GM12878 (cell line): ENCODE results near the gene ZNF407. TPM values are rescaled to one million over a fixed set of nuclear protein-coding genes. Genes with fewer than 3 reads are reported as not detected.

ENCODE experiments used
- ATAC-seq: fragments of 200-7000 bp; cut with Tn5 transposase; 3 replicates; pipeline ENCODE4 v1.9.1; 2020; ENCODE audit warnings: mild to moderate bottlenecking, moderate library complexity
- BruUV-seq: library from RNA; stranded (reverse); fragments of 400-500 nt; replicated peaks from 2 replicates; lab custom pipeline; 2021; lab: Mats Ljungman, UMichigan
- CTCF ChIA-PET: fragments of 300-600 bp; sonication (Branson Sonifier 250); formaldehyde crosslinking; extraction: SDS; loops from one replicate; lab custom pipeline; 2021; ENCODE audit warnings: inconsistent platforms; lab: Yijun Ruan, JAX
- POLR2A ChIA-PET: fragments of 350-600 bp; formaldehyde crosslinking; extraction: SDS; loops from one replicate; lab custom pipeline; 2021; ENCODE audit warnings: inconsistent platforms; lab: Charles Lee
- RAD21 ChIA-PET: fragments of 300-600 bp; sonication (Branson Sonifier 250); formaldehyde crosslinking; loops from one replicate; lab custom pipeline; 2023; ENCODE audit warnings: antibody characterized with exemption; ENCODE audit not compliant: unreplicated experiment; lab: Charles Lee
- SMC1A ChIA-PET: fragments of 300-600 bp; sonication (Branson Sonifier 250); formaldehyde crosslinking; loops from one replicate; lab custom pipeline; 2023; ENCODE audit not compliant: unreplicated experiment, uncharacterized antibody; lab: Charles Lee
- DNase-seq: peaks from one replicate; pipeline ENCODE4 v3.0.0-alpha.2; 2011; ENCODE audit warnings: low read depth, low spot score
- FAIRE-seq: peaks from 3 replicates; lab custom pipeline; 2011; peaks lifted over from hg19 to GRCh38; lab: Jason Lieb, UNC
- H2AFZ ChIP-seq: 2 replicates; pipeline ENCODE4 v1.6.0; 2011; ENCODE audit warnings: low read depth, low read length, control low read depth; ENCODE audit not compliant: control insufficient read depth
- H3K27ac ChIP-seq: 2 replicates; pipeline ENCODE4 v1.5.1; 2011; ENCODE audit warnings: control low read depth; ENCODE audit not compliant: control insufficient read depth, insufficient read depth
- H3K27me3 ChIP-seq, 2 experiments: replicated peaks in 1 of 2; 2 replicates each; pipeline versions ENCODE4 v1.6.0 to v1.6.1; 2011; ENCODE audit warnings: low read length in 1 of 2; ENCODE audit not compliant: control insufficient read depth in 2 of 2, insufficient read depth in 2 of 2
- H3K36me3 ChIP-seq, 2 experiments: 2 replicates each; pipeline ENCODE4 v1.5.1; 2011; ENCODE audit warnings: low read length in 1 of 2; ENCODE audit not compliant: control insufficient read depth in 2 of 2, insufficient read depth in 2 of 2
- H3K4me1 ChIP-seq: 2 replicates; pipeline ENCODE4 v1.6.1; 2011; ENCODE audit warnings: mild to moderate bottlenecking, low read length, moderate library complexity, mixed read lengths; ENCODE audit not compliant: control insufficient read depth, insufficient read depth
- H3K4me2 ChIP-seq: 2 replicates; pipeline ENCODE4 v1.6.0; 2011; ENCODE audit warnings: control low read depth; ENCODE audit not compliant: control insufficient read depth, insufficient read depth
- H3K4me3 ChIP-seq: fragments of 200-600 bp; sonication (generic); 2 replicates; pipeline ENCODE4 v1.5.1; 2016
- H3K79me2 ChIP-seq: 2 replicates; pipeline ENCODE4 v1.6.0; 2011; ENCODE audit warnings: low read length; ENCODE audit not compliant: control insufficient read depth, insufficient read depth
- H3K9ac ChIP-seq: 2 replicates; pipeline ENCODE4 v1.8.0; 2011; ENCODE audit warnings: low read length, control low read depth, mixed read lengths; ENCODE audit not compliant: control insufficient read depth, insufficient read depth
- H3K9me3 ChIP-seq: replicated peaks from 3 replicates; pipeline ENCODE4 v1.5.1; 2011; ENCODE audit warnings: mild to moderate bottlenecking, low read length; ENCODE audit not compliant: control insufficient read depth, insufficient read depth
- H4K20me1 ChIP-seq: 2 replicates; pipeline ENCODE4 v1.6.0; 2011; ENCODE audit not compliant: control insufficient read depth, insufficient read depth
- EZH2 ChIP-seq: IDR thresholded peaks from 2 replicates; pipeline ENCODE4 v1.6.1; 2012; ENCODE audit warnings: low read depth, mild to moderate bottlenecking, control low read depth, inconsistent platforms, low read length, borderline replicate concordance; ENCODE audit not compliant: control insufficient read depth
- FOXK2 ChIP-seq: fragments of 450-650 bp; IDR thresholded peaks from 2 replicates; pipeline ENCODE4 v1.6.1; 2017; ENCODE audit warnings: mild to moderate bottlenecking, moderate library complexity
- HDGF ChIP-seq: fragments of 450-650 bp; IDR thresholded peaks from 2 replicates; pipeline ENCODE4 v1.6.1; 2016; ENCODE audit warnings: antibody characterized with exemption
- IKZF2 ChIP-seq, 2 experiments: fragments of 450-650 bp; IDR thresholded peaks; 2 replicates each; pipeline ENCODE4 v1.6.1; 2017; ENCODE audit warnings: mild to moderate bottlenecking in 2 of 2, moderate library complexity in 2 of 2
- MTA2 ChIP-seq: fragments of 450-650 bp; IDR thresholded peaks from 2 replicates; pipeline ENCODE4 v1.6.1; 2016; ENCODE audit warnings: low read depth, mild to moderate bottlenecking, moderate library complexity
- RCOR1 ChIP-seq: conservative IDR thresholded peaks from 2 replicates; pipeline ENCODE4 v1.6.1; 2012; ENCODE audit warnings: low read depth, low read length, improper control_type of control experiment
- SIX5 ChIP-seq: IDR thresholded peaks from 2 replicates; pipeline ENCODE4 v1.6.1; 2011; ENCODE audit warnings: mild to moderate bottlenecking, low read depth, low read length, moderate library complexity; ENCODE audit not compliant: severe bottlenecking
- SREBF2 ChIP-seq: IDR thresholded peaks from 2 replicates; pipeline ENCODE4 v1.6.1; 2012; ENCODE audit warnings: mild to moderate bottlenecking, low read length
- ZBED1 ChIP-seq: IDR thresholded peaks from 2 replicates; pipeline ENCODE4 v1.6.1; 2016; ENCODE audit warnings: borderline replicate concordance
- ZNF207 ChIP-seq: fragments of 450-650 bp; IDR thresholded peaks from 2 replicates; pipeline ENCODE4 v1.6.1; 2014; ENCODE audit warnings: antibody characterized with exemption, mild to moderate bottlenecking, borderline replicate concordance
- ZNF622 ChIP-seq: fragments of 450-650 bp; IDR thresholded peaks from 2 replicates; pipeline ENCODE4 v1.6.1; 2017; ENCODE audit warnings: mild to moderate bottlenecking, inconsistent platforms
- WGBS: methylation state at CpG from one replicate; pipeline ENCODE4 v1.1.6; 2016; ENCODE audit warnings: low lambda C conversion rate; ENCODE audit not compliant: insufficient replicate concordance, insufficient coverage; ENCODE audit errors: missing lambda C conversion rate; 5-methylcytosine and 5-hydroxymethylcytosine counted together
- in situ Hi-C: fragments of 300-500 bp; cut with MboI; formaldehyde crosslinking; loops from 9 replicates; pipeline ENCODE4 v1.14.3; 2018; ENCODE audit warnings: mixed read lengths
- intact Hi-C: fragments of 100-400 bp; cut with micrococcal nuclease; formaldehyde crosslinking; loops from one replicate; pipeline ENCODE4 v1.14.2; 2022; ENCODE audit not compliant: unreplicated experiment
- polyA plus RNA-seq, 11 experiments: library from polyadenylated mRNA; depleted of rRNA in 4 of 11; unstranded in 6 of 11; stranded (reverse) in 5 of 11; fragments of >200 nt; fragmentation: Nextera tagmentation in 4 of 11; fragmentation: Illumina TruSeq in 1 of 11; extraction: Ambion mirVana in 4 of 11; extraction: Trizol in 1 of 11; gene quantifications; 1 replicate in 1 of 11; 2 replicates in 10 of 11; pipeline versions ENCODE4 v1.2.1 to v1.2.3, GENCODE V29; 2011 to 2016; ENCODE audit warnings: inconsistent platforms in 2 of 11, missing spikeins in 2 of 11, low read depth in 1 of 11
- total RNA-seq, 4 experiments: library from RNA; depleted of rRNA in 3 of 4; stranded (reverse); fragments of >200 nt in 3 of 4; fragmentation: Illumina TruSeq in 1 of 4; extraction: Trizol in 1 of 4; gene quantifications; 2 replicates each; pipeline versions ENCODE4 v1.2.1 to v1.2.3, GENCODE V29; 2013 to 2021
- TF ChIP-seq, protein P1 (sequence below): IDR thresholded peaks from 2 replicates; pipeline ENCODE4 v1.6.1; 2012; ENCODE audit warnings: low read depth, low read length, improper control_type of control experiment
- TF ChIP-seq, protein P2 (sequence below): IDR thresholded peaks from 2 replicates; pipeline ENCODE4 v1.6.1; 2011; ENCODE audit warnings: low read depth, low read length, improper control_type of control experiment, borderline replicate concordance
- TF ChIP-seq, protein P3 (sequence below): fragments of 150-350 bp; IDR thresholded peaks from 2 replicates; pipeline ENCODE4 v1.6.1; 2016; ENCODE audit warnings: low read depth, low read length

ZNF407 gene
- total and polyA plus RNA-seq, 10 of the 15 experiments (the other 5 are each of a cell fraction or from before 2014, with no cell fraction given) = 0.69 to 11.6 (median 5.3) TPM

- ChIA-PET CTCF (no interaction called here), POLR2A (no interaction called here), RAD21 (no interaction called here), SMC1A (no interaction called here)
- intact Hi-C loops = loop anchor here (5.0 kb wide), 1 partner anchor 64 kb away; no protein-coding TSS in a partner anchor
- no peak for DNase-seq
- Histone ChIP-seq H3K36me3 (no peaks in the 10 kb centered on the region), H3K4me3 (no peak overlapping the region), H3K27me3 (no peaks in the 10 kb centered on the region), H3K4me1 (no peaks in the 10 kb centered on the region), H2AFZ (no peak overlapping the region), H4K20me1 (no peaks in the 10 kb centered on the region), H3K9me3 (no peaks in the 10 kb centered on the region), H3K79me2 (no peaks in the 10 kb centered on the region), H3K27ac (no peak overlapping the region), H3K9ac (no peak overlapping the region), H3K4me2 (no peak overlapping the region)
- 92% methylated on average over 6 of the region's 6 CpGs for WGBS
- ATAC-seq = no peak
- FAIRE-seq = no peak
- TF ChIP-seq ZNF622 = no peak
- TF ChIP-seq HDGF = no peak
- TF ChIP-seq, protein P1, sequence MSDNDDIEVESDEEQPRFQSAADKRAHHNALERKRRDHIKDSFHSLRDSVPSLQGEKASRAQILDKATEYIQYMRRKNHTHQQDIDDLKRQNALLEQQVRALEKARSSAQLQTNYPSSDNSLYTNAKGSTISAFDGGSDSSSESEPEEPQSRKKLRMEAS = no peak
- TF ChIP-seq, protein P2, sequence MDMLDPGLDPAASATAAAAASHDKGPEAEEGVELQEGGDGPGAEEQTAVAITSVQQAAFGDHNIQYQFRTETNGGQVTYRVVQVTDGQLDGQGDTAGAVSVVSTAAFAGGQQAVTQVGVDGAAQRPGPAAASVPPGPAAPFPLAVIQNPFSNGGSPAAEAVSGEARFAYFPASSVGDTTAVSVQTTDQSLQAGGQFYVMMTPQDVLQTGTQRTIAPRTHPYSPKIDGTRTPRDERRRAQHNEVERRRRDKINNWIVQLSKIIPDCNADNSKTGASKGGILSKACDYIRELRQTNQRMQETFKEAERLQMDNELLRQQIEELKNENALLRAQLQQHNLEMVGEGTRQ = no peak
- no peak for TF ChIP-seq SIX5
- no peak for TF ChIP-seq MTA2
- TF ChIP-seq ZNF207 = no peak
- TF ChIP-seq, protein P3, sequence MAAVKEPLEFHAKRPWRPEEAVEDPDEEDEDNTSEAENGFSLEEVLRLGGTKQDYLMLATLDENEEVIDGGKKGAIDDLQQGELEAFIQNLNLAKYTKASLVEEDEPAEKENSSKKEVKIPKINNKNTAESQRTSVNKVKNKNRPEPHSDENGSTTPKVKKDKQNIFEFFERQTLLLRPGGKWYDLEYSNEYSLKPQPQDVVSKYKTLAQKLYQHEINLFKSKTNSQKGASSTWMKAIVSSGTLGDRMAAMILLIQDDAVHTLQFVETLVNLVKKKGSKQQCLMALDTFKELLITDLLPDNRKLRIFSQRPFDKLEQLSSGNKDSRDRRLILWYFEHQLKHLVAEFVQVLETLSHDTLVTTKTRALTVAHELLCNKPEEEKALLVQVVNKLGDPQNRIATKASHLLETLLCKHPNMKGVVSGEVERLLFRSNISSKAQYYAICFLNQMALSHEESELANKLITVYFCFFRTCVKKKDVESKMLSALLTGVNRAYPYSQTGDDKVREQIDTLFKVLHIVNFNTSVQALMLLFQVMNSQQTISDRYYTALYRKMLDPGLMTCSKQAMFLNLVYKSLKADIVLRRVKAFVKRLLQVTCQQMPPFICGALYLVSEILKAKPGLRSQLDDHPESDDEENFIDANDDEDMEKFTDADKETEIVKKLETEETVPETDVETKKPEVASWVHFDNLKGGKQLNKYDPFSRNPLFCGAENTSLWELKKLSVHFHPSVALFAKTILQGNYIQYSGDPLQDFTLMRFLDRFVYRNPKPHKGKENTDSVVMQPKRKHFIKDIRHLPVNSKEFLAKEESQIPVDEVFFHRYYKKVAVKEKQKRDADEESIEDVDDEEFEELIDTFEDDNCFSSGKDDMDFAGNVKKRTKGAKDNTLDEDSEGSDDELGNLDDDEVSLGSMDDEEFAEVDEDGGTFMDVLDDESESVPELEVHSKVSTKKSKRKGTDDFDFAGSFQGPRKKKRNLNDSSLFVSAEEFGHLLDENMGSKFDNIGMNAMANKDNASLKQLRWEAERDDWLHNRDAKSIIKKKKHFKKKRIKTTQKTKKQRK = no peak
- no peak for TF ChIP-seq FOXK2
- TF ChIP-seq SREBF2 = no peak
- no peak for TF ChIP-seq EZH2
- no peak for TF ChIP-seq RCOR1
- TF ChIP-seq IKZF2 (IDR thresholded peaks at IDR 0.05) = no peak
- TF ChIP-seq ZBED1 = no peak
- BruUV-seq = no TSS peak
- in situ Hi-C loops = loop anchor here (25.0 kb wide), 1 partner anchor 299 kb away; no protein-coding TSS in a partner anchor
Measured at GRCh38 chr18:74961596-74961995, 363.9 kb downstream of the ZNF407 start.
